Endometrial microvascular endothelial cells (primary cell): ENCODE measurements around the gene CAMK1. TPM values are rescaled to one million over a fixed set of nuclear protein-coding genes. Genes with fewer than 3 reads are reported as not detected.

Source experiments
- in situ Hi-C: cut with HindIII; loops from 2 replicates; pipeline ENCODE4 v1.10.0; 2017; ENCODE audit warnings: low sequenced_read_pairs, low pct_unique_long_range_greater_than_20kb; ENCODE audit errors: inconsistent ontology term
- total RNA-seq: library from RNA; depleted of rRNA; stranded (reverse); fragments of >200 nt; gene quantifications from one replicate; pipeline ENCODE4 v1.2.3, GENCODE V29; 2015; ENCODE audit errors: inconsistent ontology term

Gene CAMK1
- total RNA-seq = 38.9 TPM

GRCh38 chr3:9769426-9770275 is at the start of gene CAMK1:
Gene CAMK1, minus strand, starts transcription at chr3:9769947. Its CDS starts 2,198 bp downstream, at chr3:9767749.
- in situ Hi-C loops = no loop called here

- in situ Hi-C loops = no loop called here
Observed at GRCh38 chr3:9818666-9819335, 49.1 kb upstream of the CAMK1 start.

GRCh38 chr3:9817436-9817835 is 47.7 kb upstream of the CAMK1 start:
- in situ Hi-C loops = no loop called here

- in situ Hi-C loops = no loop called here
Observed at GRCh38 chr3:9815986-9816385, 46.2 kb upstream of the CAMK1 start.

- in situ Hi-C loops = no loop called here
Observed at GRCh38 chr3:9812870-9813483, 43.2 kb upstream of the CAMK1 start.

- in situ Hi-C loops = no loop called here
Observed at GRCh38 chr3:9810846-9811245, 41.1 kb upstream of the CAMK1 start.

- in situ Hi-C loops = no loop called here
Observed at GRCh38 chr3:9810433-9810770, 40.7 kb upstream of the CAMK1 start.

- in situ Hi-C loops = no loop called here
Observed at GRCh38 chr3:9809615-9810432, 40.1 kb upstream of the CAMK1 start, which contains the start of gene TTLL3. Gene TTLL3, plus strand, starts transcription at chr3:9810262. Its CDS starts 400 bp downstream, at chr3:9810662.

- in situ Hi-C loops = no loop called here
Observed at GRCh38 chr3:9809239-9809614, 39.5 kb upstream of the CAMK1 start.

GRCh38 chr3:9808345-9809037 is 38.7 kb upstream of the CAMK1 start:
- in situ Hi-C loops = no loop called here

GRCh38 chr3:9807981-9808344 is 38.2 kb upstream of the CAMK1 start:
- in situ Hi-C loops = no loop called here

- in situ Hi-C loops = no loop called here
Observed at GRCh38 chr3:9806688-9807589, 37.2 kb upstream of the CAMK1 start.

GRCh38 chr3:9806137-9806536 is 36.4 kb upstream of the CAMK1 start:
- in situ Hi-C loops = no loop called here

GRCh38 chr3:9804996-9805395 is 35.2 kb upstream of the CAMK1 start:
- in situ Hi-C loops = no loop called here

GRCh38 chr3:9803494-9803893 is 33.7 kb upstream of the CAMK1 start:
- in situ Hi-C loops = no loop called here

- in situ Hi-C loops = no loop called here
Observed at GRCh38 chr3:9800529-9800928, 30.8 kb upstream of the CAMK1 start.

- in situ Hi-C loops = no loop called here
Observed at GRCh38 chr3:9797196-9797945, 27.6 kb upstream of the CAMK1 start.
